ENCODE results near the gene PDCD1LG2. TPM values are rescaled to one million over a fixed set of nuclear protein-coding genes. Genes with fewer than 3 reads are reported as not detected.

Gene PDCD1LG2
- total and polyA plus RNA-seq, 8 donors: 0.18 to 2.3 (median 0.87) TPM; not detected in 2

- intact Hi-C loops (cut with DNase I; ENCODE audit: low total_unique reads): no loop called here
- 94 to 97% (median 95%) methylated on average over 2 of the region's 2 CpGs for WGBS, 5 donors
- Histone ChIP-seq H3K36me3 (no peaks in the 10 kb centered on the region), H3K27me3 (no peaks in the 10 kb centered on the region), H3K4me1 (peaks cover 0 to 16% (median 7%) of the 10 kb centered on the region in 4 donors), H3K27ac (no peak overlapping the region), H3K4me3 (no peak overlapping the region), H3K9me3 (no peaks in the 10 kb centered on the region)
- TF ChIP-seq CTCF (IDR thresholded peaks at IDR 0.05): no peak
- TF ChIP-seq POLR2AphosphoS5 (IDR thresholded peaks at IDR 0.05): no peak
- no peak for TF ChIP-seq EP300 (IDR thresholded peaks at IDR 0.05)
- no peak for TF ChIP-seq POLR2A (IDR thresholded peaks at IDR 0.05)
- DNase-seq: no peak
Measured at GRCh38 chr9:5513966-5514616, 3.8 kb downstream of the PDCD1LG2 start.

DNA sequence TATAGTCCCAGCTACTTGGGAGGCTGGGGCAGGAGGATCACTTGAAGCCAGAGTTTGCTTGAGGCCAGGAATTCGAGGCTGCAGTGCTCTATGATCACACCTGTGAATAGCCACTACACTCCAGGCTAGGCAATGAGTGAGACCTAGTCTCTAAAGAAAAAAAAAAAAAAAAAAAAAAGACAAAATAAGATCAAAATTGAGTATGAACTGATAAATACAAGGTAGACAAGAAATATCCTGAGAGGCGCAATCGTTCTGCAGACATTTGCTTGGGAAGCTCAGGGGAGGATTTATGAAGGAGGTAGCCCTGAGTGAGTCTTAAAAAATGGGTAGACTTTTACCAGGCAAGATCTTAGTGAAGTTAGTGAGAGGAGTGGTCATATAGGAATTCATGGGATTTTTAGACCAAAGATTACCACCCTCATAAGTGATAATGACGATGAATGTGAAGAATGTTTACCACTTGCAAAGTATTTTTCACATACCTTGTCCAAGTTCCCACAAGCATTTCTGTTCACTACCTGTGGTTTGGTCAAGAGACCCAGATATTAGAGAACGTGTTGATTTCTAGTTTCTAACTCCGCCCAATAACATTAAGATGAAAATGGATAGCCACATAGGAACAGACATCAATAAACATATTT is 4.4 kb downstream of the PDCD1LG2 start:
- intact Hi-C loops (cut with DNase I; ENCODE audit: low total_unique reads): no loop called here
- Histone ChIP-seq H3K9me3 (no peaks in the 10 kb centered on the region), H3K27ac (no peak overlapping the region), H3K27me3 (no peaks in the 10 kb centered on the region), H3K4me3 (no peak overlapping the region), H3K4me1 (peaks cover 0 to 10% (median 5%) of the 10 kb centered on the region in 4 donors), H3K36me3 (no peaks in the 10 kb centered on the region)
- 78 to 83% (median 82%) methylated on average over 6 of the region's 6 CpGs for WGBS, 5 donors
- TF ChIP-seq CTCF (IDR thresholded peaks at IDR 0.05) (no peak), EP300 (IDR thresholded peaks at IDR 0.05) (no peak), POLR2A (IDR thresholded peaks at IDR 0.05) (no peak), POLR2AphosphoS5 (IDR thresholded peaks at IDR 0.05) (no peak)
- no peak for DNase-seq

GRCh38 chr9:5515261-5515650 is 4.9 kb downstream of the PDCD1LG2 start:
- intact Hi-C loops (cut with DNase I; ENCODE audit: low total_unique reads): no loop called here
- 82 to 91% (median 87%) methylated on average over 4 of the region's 4 CpGs for WGBS, 5 donors
- H3K4me1 ChIP-seq: peaks cover 0 to 6% (median 3%) of the 10 kb centered on the region in 4 donors

More at GRCh38 chr9:5515261-5515650, 4.9 kb downstream of the PDCD1LG2 start:
- Histone ChIP-seq H3K9me3 (no peaks in the 10 kb centered on the region), H3K27ac (no peak overlapping the region), H3K36me3 (no peaks in the 10 kb centered on the region), H3K27me3 (no peaks in the 10 kb centered on the region), H3K4me3 (no peak overlapping the region)
- no peak for DNase-seq
- no peak for TF ChIP-seq CTCF (IDR thresholded peaks at IDR 0.05)
- TF ChIP-seq POLR2AphosphoS5 (IDR thresholded peaks at IDR 0.05): no peak
- no peak for TF ChIP-seq EP300 (IDR thresholded peaks at IDR 0.05)

Data from stomach (tissue), 9 donors.